NOMO-1 (cell line): ENCODE data around the gene DUSP23.

Source experiments
- DNase-seq, 2 experiments: peaks; one replicate each; lab custom pipeline; 2025; ENCODE audit not compliant: unreplicated experiment in 2 of 2; lab: John Stamatoyannopoulos, UW

DUSP23 gene

DNA sequence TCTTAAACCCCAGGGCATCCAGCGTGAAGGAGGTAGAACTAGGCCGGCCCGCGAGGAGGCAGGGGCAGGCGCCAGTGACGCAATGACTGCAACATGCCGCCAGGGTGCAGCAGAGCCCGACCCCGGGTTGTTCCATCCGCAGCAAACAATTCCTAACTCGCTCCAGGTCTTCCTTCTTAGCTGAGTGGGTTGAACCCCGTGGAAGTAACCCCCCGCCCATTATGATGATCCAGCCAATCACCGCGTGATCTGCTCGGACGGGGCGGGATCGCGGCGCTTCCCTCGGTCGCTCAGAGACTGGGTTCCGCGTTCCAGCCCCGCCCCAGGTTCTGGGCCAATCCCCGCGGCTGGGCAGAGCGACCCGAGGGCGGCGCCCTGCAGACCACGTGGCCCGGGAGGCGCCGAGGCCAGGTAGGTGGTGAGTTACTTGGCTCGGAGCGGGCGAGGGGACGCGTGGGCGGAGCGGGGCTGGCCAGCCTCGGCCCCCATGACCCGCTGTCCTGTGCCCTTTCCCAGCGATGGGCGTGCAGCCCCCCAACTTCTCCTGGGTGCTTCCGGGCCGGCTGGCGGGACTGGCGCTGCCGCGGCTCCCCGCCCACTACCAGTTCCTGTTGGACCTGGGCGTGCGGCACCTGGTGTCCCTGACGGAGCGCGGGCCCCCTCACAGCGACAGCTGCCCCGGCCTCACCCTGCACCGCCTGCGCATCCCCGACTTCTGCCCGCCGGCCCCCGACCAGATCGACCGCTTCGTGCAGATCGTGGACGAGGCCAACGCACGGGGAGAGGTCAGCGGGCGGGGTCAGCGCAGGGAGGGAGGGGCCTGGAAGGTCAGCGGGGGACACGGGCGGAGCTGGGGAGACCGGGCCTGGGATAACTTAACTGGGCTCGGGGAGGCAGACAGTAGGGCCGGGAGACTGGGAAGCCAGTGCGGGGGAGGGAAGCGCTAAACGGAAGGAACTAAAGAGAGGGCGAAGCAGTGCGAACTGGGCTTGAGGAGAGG, at the start of gene DUSP23:
Gene DUSP23, plus strand, starts transcription at position 380 of the 1,000 bp plus-strand sequence. Its CDS starts 139 bp downstream, at position 519.
- DNase-seq = peak; percentile 97 to 98

- DNase-seq = no peak
Measured at GRCh38 chr1:159737238-159737916, 43.4 kb upstream of the DUSP23 start.

DNA sequence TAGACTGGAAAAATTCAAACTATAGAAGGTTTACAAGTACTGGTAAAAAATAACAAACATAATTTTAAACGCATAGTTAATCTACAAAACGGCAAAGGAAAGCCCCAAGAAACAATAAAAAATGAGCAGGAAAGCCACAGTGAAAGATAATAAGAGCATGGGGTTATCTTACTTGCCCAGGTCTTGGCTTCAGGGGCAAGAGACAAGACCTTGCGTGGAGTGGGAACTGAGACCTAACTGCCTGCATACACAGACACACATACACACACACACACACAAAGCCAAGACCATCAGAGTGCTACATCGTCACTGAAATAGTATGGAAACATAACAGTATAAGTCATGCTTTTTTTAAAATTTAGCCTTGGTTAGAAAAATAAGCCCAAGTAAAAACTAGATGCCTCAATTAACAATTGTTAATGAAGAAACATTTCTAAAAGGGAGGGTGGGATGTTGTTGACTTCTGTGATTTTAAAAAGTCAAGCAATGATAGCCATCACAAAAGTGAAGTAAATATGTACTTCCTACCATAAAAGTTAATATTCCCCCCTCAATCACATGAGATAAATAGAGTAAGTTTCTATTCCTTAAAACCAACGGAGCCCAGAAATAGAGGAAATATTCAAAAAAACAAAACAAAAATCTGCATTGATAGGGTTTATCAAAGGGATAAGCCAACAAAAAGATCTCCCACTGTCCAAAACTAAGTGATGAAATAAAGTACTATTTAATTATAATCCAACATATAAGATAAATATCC, 36.9 kb upstream of the DUSP23 start:
- no peak for DNase-seq

- DNase-seq = no peak
Measured at GRCh38 chr1:159746666-159747065, 34.1 kb upstream of the DUSP23 start.

DNA sequence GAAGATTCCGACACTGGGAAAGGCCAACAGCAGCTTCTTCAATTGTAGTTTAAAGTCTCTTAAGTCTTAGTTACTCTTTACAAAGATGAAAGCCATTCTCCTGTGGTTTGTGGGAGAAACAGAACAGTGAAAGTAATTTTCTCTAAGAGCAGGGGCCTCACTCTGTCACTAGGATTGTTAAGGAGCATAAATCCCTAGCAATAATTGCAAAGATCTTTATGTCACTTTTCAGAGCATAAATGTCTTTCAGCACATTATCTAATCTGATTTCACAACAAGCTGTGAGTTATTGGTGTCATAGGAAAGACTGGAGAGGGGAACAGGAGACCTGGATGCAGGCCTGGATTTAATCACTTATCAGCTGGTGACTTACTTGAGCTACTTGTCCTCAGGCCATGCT, 32.4 kb upstream of the DUSP23 start:
- DNase-seq = no peak

DNA sequence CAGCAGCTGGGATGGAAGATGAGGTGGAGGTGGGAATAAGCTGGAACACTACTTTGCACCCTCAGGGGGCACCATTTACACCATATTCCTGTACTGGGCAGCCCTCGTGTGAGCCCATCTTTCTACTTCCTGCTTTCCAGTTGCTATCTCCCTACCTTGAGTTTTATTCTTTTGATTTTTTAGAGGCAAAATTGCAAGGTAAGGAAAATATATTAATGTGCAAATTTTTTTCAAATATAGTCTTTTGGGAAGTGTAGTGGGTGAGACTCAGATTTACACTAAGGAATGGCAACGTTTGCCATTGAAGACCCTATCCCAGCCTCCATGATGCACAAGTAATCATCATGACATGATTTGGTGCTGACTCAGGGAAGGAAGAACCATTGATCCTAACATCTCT, 31.1 kb upstream of the DUSP23 start:
- DNase-seq = no peak

DNA sequence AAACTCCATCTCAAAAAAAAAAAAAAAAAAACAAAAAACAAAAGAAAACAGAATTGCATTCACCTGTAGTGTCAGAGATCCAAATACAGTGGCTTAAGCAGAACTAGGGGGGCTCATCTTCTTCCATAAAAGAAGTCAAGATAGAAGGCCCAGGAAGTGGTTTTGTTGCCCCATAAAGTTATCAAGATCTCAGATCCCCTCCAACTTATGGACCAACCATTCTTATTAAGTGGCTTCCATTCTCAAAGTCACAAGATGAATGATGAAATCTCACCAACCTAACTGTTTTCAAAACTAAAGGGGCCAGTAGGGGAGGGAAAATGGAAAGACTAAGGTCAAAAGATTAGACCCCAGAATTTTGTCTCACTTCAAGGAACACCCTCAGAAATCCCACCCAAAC, 30.1 kb upstream of the DUSP23 start:
- DNase-seq = no peak

GRCh38 chr1:159751031-159751430, 29.7 kb upstream of the DUSP23 start:
- DNase-seq = no peak

GRCh38 chr1:159752135-159752580, 28.6 kb upstream of the DUSP23 start:
- no peak for DNase-seq

GRCh38 chr1:159753386-159753785, 27.4 kb upstream of the DUSP23 start:
- DNase-seq = no peak

DNA sequence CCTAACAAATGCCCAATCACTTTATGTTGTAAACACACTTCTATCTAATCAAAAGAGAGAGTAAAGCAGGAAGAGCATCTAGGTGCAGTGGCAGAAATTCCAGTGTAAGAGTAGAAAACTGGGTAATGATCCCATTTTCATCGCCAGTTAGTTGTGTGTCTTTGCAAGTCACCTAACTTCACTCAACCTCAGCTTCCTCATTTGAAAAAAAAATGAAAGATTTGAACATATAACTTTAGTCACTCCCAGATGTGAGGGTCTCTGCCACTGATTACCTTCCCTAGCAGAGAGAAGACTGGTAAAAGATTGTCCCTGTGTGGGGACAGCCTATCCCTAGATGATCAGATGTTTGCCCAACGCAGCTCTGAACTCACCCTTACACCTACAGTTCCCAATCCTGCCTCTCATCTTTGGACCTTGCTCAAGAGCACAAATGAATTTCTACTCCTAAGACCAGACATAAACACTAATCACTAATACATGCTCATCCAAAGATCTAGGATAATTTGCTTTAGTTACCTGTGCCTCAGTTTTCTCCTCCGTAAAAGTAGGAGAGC, 25.2 kb upstream of the DUSP23 start:
- no peak for DNase-seq

DNA sequence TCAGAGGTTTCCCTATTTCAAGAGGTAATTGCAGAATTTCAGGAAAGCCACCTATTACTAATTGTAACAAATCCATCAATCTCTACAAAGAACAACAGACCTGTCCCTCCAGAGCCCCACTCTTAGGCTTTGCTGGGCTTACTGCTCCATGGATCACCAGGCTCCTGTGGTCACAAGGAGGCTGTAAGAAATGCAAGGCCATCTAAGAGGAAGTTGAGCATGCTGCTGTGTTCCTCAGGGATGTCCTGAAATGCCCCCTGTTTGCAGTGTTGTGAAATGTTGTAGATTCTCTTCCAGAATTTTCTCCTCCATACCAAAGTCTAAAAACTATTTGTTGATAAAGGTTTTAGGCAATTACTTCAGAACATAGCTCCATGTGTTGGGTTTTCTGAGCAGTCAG, 24.4 kb upstream of the DUSP23 start:
- DNase-seq = peak in 1 of 2 experiments; percentile 29

DNA sequence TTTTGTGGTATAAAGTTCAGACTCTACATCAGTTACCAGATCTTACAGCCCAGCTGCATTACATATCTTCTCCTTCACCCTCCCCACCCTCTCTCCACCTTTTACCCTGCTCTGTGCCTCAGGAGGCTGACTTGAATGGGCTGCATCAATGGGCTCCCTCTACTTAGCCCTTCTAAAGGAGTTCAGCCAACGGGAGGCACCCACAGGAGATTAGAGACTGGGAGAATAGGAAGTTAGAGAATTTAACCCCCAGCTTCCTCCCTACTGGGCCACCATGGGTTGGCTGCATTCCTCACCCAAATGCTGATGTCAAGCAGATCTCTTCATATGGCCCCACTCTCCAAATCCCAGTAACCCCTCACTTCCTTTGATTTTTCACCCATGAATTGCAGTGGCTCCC, 17.1 kb upstream of the DUSP23 start:
- no peak for DNase-seq

- no peak for DNase-seq
Measured at GRCh38 chr1:159765806-159766205, 15.0 kb upstream of the DUSP23 start.

- no peak for DNase-seq
Measured at GRCh38 chr1:159771127-159771895, 9.5 kb upstream of the DUSP23 start.

- no peak for DNase-seq
Measured at GRCh38 chr1:159774465-159774864, 6.3 kb upstream of the DUSP23 start.

- peak in 1 of 2 experiments; percentile 25 for DNase-seq
Measured at GRCh38 chr1:159775716-159776115, 5.0 kb upstream of the DUSP23 start.

GRCh38 chr1:159778266-159778665, 2.5 kb upstream of the DUSP23 start:
- no peak for DNase-seq

DNA sequence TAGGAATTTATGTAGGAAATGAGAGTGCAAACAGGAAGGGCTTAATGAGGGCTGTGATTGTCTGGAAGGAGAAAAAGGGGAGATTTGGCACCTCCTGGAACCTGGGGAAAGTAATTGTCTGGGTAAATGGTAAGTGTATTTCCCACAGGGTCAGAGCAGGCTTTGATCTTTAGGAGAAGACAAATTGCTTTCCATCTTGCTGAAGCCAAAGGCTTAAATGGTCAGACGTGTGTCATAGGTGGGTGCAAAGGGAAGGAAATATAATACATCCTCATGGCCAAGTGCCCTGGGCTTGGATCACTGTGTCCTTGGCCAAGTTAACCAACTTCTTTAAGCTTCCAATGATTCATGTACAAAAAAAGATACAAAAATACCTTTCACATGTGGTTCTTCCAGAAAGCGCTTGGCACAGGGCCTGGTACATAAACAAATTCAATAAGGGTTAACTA, 1.3 kb upstream of the DUSP23 start:
- DNase-seq = no peak

DNA sequence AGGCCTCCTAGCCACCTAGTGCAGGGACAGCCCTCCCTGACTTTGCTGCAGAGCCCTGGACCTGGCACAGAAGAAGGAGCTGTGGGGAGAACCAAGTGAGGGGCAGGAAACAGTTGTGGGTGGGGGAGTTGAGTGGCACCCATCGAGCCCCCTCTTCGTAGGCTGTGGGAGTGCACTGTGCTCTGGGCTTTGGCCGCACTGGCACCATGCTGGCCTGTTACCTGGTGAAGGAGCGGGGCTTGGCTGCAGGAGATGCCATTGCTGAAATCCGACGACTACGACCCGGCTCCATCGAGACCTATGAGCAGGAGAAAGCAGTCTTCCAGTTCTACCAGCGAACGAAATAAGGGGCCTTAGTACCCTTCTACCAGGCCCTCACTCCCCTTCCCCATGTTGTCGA, 1.2 kb downstream of the DUSP23 start:
- no peak for DNase-seq
